ENCODE results near the gene MGAM2. TPM values are rescaled to one million over a fixed set of nuclear protein-coding genes. Genes with fewer than 3 reads are reported as not detected.

The MGAM2 gene
- polyA plus RNA-seq, 3 donors = 0.37 to 0.92 (median 0.67) TPM

DNA sequence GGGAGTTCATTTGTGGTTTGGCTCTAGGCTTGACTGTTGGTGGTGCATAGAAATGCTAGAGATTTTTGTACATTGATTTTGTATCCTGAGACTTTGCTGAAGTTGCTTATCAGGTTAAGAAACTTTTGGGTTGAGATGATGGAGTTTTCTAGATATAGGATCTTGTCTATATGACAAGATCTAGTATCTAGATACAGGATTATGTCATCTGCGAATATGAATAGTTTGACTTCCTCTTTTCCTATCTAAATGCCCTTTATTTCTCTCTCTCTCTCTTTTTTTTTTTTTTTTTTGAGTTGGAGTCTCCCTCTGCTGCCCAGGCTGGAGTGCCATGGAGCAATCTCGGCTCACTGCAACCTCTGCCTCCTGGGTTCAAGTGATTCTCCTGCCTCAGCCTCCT is 62.9 kb downstream of the MGAM2 start:
- DNase-seq (ENCODE audit: low read depth in 3 of 3, low spot score in 2 of 3) = no peak

DNA sequence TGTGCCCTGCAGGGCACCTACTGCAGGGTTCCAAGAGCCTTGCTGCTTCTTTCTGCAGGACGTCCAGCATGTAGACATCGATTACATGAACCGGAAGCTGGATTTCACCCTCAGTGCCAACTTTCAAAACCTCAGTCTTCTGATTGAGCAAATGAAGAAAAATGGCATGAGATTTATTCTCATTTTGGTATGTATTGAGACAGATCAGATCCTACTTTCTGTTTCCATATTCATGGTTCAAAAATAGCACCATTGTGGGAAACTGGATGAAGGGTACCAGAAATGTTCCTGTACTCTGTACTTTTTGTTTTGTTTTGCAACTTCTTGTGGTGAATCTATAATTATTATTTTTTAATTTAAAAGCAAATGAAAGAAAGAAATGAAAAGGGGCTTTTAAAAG is 64.1 kb downstream of the MGAM2 start:
- DNase-seq (ENCODE audit: low read depth in 3 of 3, low spot score in 2 of 3) = no peak

DNA sequence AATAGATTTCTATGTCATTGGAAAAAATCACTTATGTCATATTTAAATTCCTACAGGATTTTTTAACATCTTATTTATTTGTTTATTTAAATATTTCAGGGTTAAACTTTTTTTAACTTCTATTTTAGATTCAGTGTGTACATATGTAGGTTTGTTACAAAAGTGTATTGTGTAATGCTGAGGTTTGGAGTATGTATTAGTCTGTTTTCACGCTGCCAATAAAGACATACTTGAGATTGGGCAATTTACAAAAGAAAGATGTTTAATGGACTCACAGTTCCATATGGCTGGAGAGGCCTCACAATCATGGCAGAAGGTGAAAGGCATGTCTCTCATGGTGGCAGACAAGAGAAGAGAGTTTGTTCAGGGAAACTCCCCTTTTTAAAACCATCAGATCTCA is 65.4 kb downstream of the MGAM2 start:
- DNase-seq (ENCODE audit: low read depth in 3 of 3, low spot score in 2 of 3) = no peak

DNA sequence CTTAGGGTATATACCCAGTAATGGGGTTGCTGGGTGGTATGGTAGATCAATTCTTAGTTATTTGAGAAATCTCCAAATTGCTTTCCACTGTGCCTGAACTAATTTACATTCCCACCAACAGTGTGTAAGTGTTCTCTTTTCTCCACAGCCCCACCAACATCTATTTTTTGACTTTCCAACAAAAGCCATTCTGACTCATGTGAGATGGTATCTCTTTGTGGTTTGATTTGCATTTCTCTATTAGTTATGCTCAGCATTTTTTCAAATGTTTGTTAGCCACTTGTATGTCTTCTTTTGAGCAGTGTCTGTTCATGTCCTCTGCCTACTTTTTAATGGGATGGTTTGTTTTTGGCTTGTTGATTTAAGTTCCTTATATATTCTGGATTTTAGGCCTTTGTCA is 66.4 kb downstream of the MGAM2 start:
- no peak for DNase-seq (ENCODE audit: low read depth in 3 of 3, low spot score in 2 of 3)

DNA sequence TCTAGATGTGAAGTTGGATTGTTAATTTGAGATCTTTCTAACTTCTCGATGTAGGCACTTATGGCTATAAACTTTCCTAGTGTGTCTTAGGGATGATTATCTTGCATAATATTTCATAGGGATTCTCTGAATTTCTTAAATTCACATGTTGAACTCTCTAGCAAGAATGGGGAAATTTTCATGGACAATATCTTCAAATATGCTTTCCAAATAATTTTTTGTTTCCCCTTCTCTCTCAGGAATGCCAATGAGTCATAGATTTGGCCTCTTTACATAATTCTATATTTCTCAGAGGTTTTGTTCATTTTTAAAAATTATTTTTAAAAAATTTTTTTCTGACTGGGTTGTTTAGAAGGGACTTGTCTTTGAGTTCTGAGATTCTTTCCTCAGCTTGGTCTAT is 68.9 kb downstream of the MGAM2 start:
- DNase-seq (ENCODE audit: low read depth in 3 of 3, low spot score in 2 of 3) = no peak

DNA sequence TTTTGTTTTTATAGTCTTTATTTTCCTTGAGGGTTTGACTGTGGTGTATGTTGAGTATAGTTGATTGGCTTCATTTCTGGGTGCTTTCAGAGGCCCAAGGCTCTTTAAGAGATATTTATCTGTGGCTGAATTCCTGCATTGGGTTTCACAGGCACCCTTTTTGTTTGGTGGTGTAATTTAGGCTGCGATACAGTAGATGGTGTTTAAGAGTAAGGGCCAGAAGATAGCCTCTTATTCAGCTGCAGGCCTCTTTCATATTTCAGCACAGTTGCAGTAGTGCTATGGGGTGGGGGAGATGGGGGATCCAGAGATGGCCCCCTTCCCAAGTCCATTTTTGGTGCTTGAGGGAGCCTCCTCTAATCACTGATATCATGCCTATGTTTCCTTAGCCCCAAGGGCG is 69.7 kb downstream of the MGAM2 start:
- DNase-seq (ENCODE audit: low read depth in 3 of 3, low spot score in 2 of 3) = no peak

DNA sequence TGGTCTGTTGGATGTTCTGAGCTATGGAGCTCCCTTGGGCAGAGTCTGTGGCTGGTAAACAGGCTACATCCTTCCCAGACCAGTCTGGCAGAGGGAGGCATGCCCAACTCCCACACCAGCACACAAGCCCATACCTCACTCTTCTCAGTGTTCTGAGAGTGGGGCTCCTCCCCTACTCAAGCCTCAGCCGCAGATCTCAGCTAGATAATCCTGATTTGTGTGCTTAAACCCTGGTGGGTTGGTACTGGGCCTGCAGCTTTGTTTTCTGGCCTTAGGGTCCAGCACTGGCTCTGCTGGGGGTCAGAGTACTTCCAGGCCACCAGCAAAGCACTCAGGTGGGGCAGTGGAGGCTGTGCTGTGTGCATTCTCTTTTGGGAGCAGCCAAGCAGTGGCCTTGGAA is 70.4 kb downstream of the MGAM2 start:
- no peak for DNase-seq (ENCODE audit: low read depth in 3 of 3, low spot score in 2 of 3)

DNA sequence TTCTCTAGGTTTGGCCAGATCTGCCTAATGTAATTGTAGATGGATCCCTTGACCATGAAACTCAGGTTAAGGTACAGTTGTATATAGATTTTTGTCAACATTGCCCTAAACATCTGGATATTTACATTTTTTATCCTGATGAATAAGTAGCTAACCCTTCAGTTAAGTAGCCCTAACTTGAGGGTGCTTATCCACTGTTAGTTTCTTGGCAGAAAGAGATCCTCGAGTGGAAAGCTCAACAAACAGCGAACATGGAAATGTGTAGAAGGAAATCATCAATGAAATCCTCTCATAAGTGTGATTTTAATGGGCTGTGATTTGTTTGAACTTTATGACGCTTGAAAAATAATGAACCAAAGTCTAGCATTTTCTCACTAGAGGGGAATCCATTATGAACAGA is 73.6 kb downstream of the MGAM2 start:
- no peak for DNase-seq (ENCODE audit: low read depth in 3 of 3, low spot score in 2 of 3)

DNA sequence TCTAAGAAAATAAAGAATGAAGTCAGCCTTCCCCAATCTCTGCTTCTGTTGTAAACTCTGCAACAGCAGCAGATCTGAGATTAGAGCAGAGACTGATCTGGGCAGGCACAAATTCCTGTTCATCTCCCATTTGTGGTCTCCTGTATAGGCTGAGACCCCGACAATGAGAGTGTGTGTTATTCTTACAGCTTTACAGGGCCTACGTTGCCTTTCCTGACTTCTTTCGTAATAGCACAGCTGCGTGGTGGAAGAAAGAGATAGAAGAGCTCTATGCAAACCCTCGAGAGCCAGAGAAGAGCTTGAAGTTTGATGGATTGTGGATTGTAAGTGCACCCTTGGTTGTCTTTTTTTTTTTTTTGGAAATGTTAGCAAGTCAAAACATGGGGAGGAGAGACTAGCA is 74.3 kb downstream of the MGAM2 start:
- DNase-seq (ENCODE audit: low read depth in 3 of 3, low spot score in 2 of 3) = no peak

DNA sequence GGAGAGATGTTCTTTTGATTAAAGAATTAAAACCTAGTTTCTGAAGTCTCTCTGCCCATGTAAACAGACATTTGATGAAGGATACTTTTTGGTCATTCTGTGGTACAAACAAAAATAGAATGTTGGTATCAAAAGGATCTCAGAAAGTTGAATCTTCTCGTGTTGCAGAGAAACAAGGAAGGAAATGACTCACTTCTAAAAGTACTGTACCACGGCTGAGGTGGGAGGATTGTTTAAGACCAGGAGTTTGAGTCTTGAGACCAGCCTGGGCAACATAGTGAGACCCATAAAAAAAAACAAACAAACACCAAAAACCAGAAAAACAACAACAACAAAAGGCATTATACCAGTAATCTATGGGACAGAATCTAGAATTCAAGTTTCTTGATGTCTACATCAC is 76.6 kb downstream of the MGAM2 start:
- no peak for DNase-seq (ENCODE audit: low read depth in 3 of 3, low spot score in 2 of 3)

DNA sequence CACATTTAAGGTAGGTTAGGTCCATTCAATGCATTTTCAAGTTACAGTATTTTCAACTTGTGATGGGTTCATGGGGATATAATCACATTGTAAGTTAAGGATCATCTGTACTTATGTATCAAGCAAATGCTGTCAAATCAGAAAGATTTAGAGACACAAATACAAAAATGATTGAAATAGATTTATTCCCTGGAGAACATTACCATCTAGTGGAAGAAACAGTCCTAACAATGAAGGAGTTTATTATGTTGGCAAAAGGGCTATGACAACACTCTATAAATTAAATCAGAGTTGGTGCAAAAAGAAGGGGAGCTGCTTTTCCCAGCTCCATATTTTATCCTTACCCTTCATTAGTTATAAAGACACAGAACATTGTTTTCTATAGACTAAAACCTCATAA is 77.3 kb downstream of the MGAM2 start:
- no peak for DNase-seq (ENCODE audit: low read depth in 3 of 3, low spot score in 2 of 3)

DNA sequence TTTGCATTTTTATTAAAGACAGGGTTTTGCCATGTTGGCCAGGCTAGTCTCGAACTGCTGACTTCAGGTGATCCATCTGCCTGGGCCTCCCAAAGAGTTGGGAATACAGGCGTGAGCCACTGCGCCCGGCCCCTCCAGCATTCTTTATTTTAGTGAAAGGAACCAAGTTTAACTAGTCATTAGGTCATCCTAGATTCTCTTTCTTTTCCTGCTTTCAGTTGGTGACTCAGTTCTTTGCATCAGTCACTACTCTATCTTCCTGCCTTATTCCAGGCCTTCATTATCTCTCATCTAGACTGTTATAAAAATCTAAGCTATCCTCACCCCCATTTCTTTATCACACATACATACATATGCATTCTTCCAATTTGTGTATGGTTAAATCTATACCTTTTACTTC is 82.7 kb downstream of the MGAM2 start:
- DNase-seq (ENCODE audit: low read depth in 3 of 3, low spot score in 2 of 3) = no peak

DNA sequence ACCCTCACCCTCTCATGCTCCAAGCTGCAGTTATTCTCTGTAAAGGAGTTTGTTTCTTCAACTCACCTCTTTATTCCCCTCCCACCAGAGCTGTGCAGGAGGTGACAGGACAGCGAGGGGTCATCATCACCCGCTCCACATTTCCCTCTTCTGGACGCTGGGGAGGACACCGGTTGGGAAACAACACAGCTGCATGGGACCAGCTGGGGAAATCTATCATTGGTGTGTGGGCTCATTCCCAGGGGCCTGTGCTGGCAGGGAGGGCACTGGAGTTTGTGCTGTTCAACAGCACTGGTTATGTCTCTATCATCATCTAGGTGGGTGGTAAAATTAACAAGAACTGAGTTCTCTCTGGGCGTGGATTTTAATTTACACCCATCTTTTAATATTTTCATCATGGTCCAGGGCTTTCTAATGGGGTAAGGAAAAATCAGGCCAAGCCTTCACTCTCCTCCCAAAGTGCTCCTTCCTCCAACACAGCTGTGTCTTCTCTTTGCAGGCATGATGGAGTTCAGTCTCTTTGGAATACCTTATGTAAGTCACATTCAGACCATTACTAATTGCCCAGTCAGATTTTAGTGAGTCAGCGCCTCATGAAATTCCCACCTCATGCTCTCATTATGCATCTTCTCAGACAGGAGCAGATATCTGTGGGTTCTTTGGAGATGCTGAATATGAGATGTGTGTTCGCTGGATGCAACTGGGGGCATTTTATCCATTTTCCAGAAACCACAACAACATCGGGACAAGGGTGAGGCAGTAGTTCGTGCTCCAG is 84.7 kb downstream of the MGAM2 start:
- no peak for DNase-seq (ENCODE audit: low read depth in 3 of 3, low spot score in 2 of 3)

DNA sequence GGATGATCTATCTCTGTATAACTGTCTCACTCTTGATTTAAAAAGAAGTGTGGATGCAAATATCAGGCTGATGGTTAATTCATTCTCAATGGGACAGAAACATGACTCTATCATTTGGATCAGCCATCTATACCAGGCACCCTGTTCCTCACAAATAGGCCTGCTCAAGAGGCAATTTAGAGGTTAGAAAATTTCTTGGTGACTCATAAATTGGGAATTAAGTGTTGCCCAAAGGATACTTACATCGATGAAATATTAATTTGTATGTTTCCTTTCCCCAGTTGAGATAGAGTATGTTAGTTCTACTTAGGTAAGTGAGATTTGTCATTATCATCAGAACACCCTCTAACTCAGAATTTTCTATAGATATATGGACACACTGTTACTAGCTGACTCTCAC is 88.7 kb downstream of the MGAM2 start:
- DNase-seq (ENCODE audit: low read depth in 3 of 3, low spot score in 2 of 3) = no peak

DNA sequence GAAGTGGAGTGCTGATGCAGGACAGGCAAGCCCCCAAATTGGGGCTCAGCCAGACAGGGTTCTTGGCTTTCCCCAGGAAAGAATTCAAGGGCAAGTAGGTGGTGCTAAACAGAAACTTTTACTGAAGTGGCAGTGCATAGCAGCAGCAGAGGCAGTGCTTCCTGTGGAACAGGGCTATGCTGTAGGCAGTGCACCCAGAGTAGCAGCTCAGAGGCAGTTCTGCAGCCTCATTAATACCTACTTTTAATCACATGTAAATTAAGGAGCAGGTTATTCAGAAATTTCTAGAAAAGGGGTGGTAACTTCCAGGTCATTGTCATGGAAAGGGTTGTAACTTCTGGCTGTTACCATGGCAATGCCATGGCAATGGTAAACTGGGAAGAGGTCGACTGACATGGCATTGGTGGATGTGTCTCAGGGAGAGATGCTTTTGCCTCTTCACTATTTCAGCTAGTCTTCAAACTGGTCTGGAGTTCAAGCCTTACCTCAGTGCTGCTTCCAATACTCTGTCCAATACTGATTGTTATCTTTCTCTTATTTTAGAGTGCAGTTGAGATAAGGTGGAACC is 117.1 kb downstream of the MGAM2 start:
- no peak for DNase-seq (ENCODE audit: low read depth in 3 of 3, low spot score in 2 of 3)

DNA sequence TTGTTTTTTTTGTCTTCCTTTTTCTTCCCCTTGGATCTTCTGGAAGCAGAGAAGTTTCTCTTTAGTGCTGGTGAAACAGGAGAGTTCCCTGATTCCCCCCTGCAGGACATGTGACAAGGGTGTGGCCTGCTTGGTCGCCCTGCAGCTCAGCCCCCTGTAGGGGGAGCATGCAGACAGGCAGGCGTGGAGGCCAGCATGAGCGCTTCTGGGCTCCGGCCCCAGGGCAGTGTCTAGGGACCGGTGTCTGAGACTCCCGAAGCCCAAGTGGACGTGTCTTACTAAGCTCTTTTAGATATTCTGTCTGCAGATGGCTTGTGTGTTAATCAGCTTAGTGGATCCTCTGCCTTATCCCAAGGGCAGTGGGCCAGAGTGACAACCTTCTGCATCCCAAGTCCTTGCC is 120.2 kb downstream of the MGAM2 start:
- no peak for DNase-seq (ENCODE audit: low read depth in 3 of 3, low spot score in 2 of 3)

DNA sequence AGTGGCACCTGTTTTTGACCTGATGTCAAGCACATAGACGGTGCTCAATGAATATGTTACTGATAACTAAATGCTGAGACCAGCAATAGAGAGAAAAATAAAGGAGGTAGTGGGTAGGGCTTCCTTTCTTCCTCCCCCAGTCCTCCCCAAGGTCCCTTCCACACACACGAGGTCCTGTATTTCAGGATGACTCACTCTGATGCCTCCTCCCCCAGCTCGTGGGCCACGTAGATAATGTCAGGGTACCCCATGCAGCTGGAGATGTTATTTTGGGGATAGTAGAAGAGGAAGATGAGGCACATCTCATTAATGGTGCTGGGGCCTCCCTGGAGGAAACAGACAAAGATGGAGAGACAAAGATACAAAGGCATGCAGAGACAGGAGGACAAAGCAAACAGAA is 129.0 kb downstream of the MGAM2 start:
- no peak for DNase-seq (ENCODE audit: low read depth in 3 of 3, low spot score in 2 of 3)

DNA sequence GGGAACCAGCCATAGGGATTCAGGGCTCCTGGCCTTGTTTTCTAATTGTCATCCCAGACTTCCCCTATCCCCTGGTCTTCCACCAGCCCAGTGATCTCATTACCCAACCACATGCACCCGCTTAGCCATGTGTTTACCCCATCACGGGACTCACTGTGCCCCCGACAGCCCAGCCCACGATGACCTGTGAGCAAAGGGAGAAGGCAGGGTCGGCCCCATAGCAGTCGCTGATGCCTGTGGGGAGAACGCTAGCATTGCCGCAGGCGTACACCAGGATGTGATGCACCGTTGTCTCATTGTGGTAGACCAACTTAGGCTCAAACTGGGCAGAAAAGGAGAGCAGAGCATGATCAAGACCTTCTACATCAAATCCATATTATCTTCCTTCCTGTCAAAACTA is 132.3 kb downstream of the MGAM2 start:
- DNase-seq (ENCODE audit: low read depth in 3 of 3, low spot score in 2 of 3) = no peak

DNA sequence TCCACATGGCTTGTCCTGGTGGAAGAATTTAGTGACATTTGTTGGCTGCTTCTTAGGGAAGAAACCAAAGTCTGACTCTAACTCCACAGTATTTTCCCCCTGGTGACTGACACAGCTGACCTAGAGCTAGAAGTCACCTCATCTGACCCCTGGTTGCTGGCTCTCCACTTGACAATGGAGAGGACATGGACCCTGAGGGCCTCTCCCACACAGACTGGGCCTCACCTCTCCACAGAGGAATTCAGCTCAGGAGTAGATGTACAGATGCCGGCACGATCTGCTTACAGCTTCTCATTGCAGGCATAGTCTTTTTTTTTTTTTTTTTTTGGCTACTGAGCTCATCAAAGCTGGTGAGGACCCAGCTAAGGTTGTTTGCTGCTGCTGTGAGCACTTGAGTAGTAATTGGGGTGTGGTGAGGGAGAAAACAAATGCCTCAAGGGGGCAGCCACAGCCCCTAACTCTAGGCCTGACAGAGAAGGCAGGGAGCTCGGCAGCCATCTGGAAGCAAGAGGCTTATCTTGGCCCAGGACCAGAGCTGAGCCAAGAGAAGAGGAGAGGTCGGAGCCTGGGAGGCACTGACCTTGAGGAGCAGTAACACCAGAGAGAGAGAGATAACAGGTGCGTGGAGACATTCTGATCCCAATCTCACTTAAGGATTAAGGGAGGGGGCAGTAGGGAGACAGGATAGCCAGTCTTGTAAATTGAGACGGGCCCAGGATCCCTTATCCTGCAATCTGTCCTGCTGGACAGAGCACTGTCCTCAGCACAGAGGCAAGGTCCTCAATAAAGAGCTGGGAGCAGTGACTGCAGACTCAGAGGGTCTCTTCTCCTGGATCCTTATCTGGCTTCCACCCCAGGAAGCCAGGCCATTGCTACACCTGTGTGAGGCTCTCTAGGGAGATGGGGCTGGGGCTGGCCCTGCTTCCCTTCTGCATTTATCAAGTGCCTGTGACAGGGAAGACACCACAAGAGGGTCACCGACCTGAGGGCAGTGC is 136.9 kb downstream of the MGAM2 start:
- no peak for DNase-seq (ENCODE audit: low read depth in 3 of 3, low spot score in 2 of 3)

DNA sequence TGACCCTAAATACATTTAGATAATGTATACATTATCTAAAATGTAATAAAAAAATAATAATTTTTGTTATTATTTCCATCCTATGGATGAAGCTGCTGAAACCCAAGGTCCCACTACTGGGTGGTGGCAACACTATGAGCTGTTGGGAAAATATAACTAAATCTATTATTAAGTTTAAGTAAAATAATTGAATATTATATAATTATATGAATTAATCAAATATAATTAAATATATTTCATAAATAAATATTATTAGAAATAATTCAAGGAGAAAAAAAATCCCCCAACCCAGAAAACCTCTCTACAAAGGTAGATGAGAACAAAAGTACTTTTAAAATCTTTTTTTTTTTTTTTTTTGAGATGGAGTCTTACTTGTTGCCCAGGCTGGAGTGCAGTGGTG is 138.4 kb downstream of the MGAM2 start:
- DNase-seq (ENCODE audit: low read depth in 3 of 3, low spot score in 2 of 3) = no peak

DNA sequence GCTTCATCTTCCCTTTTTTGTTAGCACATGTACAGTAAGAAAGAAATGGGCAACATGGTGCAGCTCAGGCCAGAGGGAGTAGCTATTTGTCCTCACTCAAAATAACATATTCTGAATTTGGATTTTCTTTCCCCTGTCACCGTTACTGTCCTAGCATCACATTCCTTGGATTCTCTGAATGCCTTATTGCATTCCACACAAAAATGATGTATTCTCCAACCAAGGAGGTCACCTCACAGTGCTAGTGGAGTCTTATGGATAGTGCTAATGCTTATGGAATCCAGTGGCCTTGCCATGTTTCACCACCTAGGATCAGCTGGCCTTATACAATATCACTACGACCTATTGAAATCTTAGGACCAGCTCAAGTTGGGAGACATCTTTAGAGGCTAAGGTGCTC is 139.2 kb downstream of the MGAM2 start:
- no peak for DNase-seq (ENCODE audit: low read depth in 3 of 3, low spot score in 2 of 3)

DNA sequence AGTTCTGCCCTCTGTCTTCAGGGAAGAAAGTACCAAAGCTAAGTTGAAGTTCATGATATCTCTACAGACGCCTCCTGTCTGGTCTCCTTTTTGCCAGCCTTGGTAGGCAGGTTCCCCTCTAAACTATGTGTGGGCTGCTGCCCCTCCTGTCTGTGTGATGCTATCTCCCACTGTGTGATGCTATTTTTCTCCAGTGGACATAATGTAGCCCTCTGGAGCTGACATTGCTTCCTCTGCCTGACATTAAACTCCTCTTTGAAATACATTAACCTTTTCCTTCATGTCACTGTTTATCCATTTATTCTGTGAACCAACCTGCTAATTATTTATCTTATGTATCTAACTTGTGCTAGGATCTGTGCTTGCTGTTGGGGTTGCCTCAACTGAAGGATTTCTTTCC is 146.4 kb downstream of the MGAM2 start, which contains the start of gene PRSS58:
Gene PRSS58 (minus strand): TSS at position 101 of the 400 bp plus-strand sequence. CDS start 351 bp downstream, outside the sequence.
- DNase-seq (ENCODE audit: low read depth in 3 of 3, low spot score in 2 of 3) = no peak

All from right renal cortex interstitium (tissue), 3 donors.